ENCODE data around the gene ENHO. TPM values are rescaled to one million over a fixed set of nuclear protein-coding genes. Genes with fewer than 3 reads are reported as not detected.
"Not testable (repeated sequence)": the region's sequence is repeated elsewhere in the genome, so short reads cannot be mapped to it uniquely, and the experiment has no call there.

The ENHO gene
- total RNA-seq, 6 experiments from 2014 or later = 1.5 to 2.7 (median 2.1) TPM

- ATAC-seq = no peak
Observed at GRCh38 chr9:34536685-34537084, 13.9 kb upstream of the ENHO start.

DNA sequence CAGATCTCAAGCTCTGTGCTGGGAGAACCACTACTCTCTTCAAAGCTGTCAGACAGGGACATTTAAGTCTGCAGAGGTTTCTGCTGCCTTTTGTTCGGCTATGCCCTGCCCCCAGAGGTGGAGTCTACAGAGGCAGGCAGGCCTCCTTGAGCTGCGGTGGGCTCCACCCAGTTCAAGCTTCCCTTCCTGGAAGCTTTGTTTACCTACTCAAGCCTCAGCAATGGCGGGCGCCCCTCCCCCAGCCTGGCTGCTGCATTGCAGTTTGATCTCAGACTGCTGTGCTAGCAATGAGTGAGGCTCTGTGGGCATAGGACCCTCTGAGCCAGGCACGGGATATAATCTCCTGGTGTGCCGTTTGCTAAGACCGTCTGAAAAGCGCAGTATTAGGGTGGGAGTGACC, 9.3 kb upstream of the ENHO start:
- H3K9me3 ChIP-seq; ATAC-seq; H3K36me3 ChIP-seq; H3K27ac ChIP-seq; intact Hi-C loops (cut with DNase I); DNase-seq; H3K4me1 ChIP-seq; H3K27me3 ChIP-seq; H3K4me3 ChIP-seq: not testable (repeated sequence)
- WGBS (ENCODE audit: insufficient coverage, low coverage, low lambda C conversion rate, missing lambda C conversion rate) = 84% methylated on average over 4 of the region's 8 CpGs

More at GRCh38 chr9:34536685-34537084, 13.9 kb upstream of the ENHO start:
- intact Hi-C loops (cut with DNase I) = no loop called here
- WGBS (ENCODE audit: insufficient coverage, low coverage, low lambda C conversion rate, missing lambda C conversion rate) = no CpG with 5 or more reads among the region's 7 CpGs
- Histone ChIP-seq H3K36me3 (no peaks in the 10 kb centered on the region), H3K27me3 (no peaks in the 10 kb centered on the region), H3K4me3 (no peak overlapping the region), H3K27ac (no peak overlapping the region), H3K4me1 (no peaks in the 10 kb centered on the region), H3K9me3 (no peaks in the 10 kb centered on the region)
- TF ChIP-seq POLR2A (IDR thresholded peaks at IDR 0.05) = no peak
- no peak for TF ChIP-seq CTCF (IDR thresholded peaks at IDR 0.05)
- no peak for DNase-seq

DNA sequence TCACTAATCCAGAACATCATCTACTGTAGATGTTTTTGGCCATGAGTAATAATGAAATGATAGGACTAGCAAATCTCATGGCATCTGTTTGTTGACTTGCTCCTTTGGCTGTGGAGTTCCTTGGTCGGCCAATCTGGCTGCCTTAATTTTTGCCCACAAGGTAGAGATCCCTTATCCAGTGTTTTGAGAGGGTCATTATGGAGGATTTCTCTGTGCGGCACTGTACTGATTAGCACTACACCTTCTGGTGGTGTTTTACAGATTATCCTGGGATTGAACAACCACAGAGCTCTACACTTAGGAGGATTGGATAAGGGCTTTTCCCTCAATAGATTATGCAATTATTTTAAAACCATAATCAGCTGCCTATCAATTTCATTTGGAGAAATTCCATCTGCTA, 3.2 kb upstream of the ENHO start:
- no peak overlapping the region for H3K27ac ChIP-seq
- peaks cover 0 to 9% (median 2%) of the 10 kb centered on the region in 4 donors for H3K4me1 ChIP-seq
- no peaks in the 10 kb centered on the region for H3K36me3 ChIP-seq
- no peak overlapping the region for H3K4me3 ChIP-seq
- no peaks in the 10 kb centered on the region for H3K27me3 ChIP-seq
- no peaks in the 10 kb centered on the region for H3K9me3 ChIP-seq
- ATAC-seq (no peak), DNase-seq (no peak)
- intact Hi-C loops (cut with DNase I) = no loop called here
- WGBS (ENCODE audit: insufficient coverage, low coverage, low lambda C conversion rate, missing lambda C conversion rate) = no CpG with 5 or more reads among the region's 2 CpGs
- TF ChIP-seq CTCF (IDR thresholded peaks at IDR 0.05) = no peak
- no peak for TF ChIP-seq POLR2A (IDR thresholded peaks at IDR 0.05)

- TF ChIP-seq CTCF (IDR thresholded peaks at IDR 0.05) = no peak
- Histone ChIP-seq H3K4me3 (no peak overlapping the region), H3K4me1 (peaks cover 0 to 9% (median 2%) of the 10 kb centered on the region in 4 donors), H3K27me3 (no peaks in the 10 kb centered on the region), H3K9me3 (no peaks in the 10 kb centered on the region), H3K27ac (no peak overlapping the region), H3K36me3 (no peaks in the 10 kb centered on the region)
- no peak for ATAC-seq
- DNase-seq = peak in 1 of 3 donors; percentile 9
- 94% methylated on average over 2 of the region's 3 CpGs for WGBS (ENCODE audit: insufficient coverage, low coverage, low lambda C conversion rate, missing lambda C conversion rate)
- intact Hi-C loops (cut with DNase I) = no loop called here
Observed at GRCh38 chr9:34524349-34524748, 1.6 kb upstream of the ENHO start.

DNA sequence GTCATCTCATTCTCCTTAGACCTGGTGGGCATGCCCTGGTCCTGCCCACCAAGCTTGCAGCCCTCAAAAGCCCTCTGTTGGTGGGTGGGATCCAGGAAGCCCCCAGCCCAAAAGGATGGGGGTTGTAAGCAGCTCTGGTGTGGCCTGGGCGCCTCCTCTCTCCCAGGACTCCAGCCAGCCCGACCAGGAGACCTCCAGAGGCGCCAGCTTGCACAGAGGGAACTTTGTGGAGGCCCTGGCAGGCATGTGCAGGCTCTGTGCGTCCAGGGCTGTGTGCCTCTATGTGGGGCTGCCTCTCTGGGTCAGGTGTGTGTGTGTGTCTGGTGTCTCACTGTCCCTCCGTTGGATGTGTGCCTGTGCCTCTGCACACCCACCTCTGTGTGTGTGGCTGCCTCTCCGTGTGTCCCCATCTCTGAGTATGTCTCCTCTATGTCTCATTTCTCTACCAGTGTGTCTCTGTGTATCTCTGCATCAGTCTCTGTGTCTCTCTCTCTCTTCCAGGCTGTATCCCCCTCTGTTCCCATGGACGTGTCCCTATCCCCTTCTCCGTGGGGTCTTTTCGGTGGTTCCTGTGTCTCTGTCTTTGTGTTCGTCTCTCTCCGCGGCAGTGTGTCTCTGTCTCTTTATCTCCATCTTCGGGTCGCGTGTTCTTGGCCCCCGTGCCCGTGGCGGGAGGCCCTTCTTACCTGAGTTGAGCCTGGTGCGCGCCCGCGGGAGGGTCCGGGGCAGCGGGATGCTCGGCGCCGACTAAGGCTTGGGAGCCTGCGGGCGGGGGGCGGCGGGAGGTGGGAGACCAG, 501 bp downstream of the ENHO start:
- no peaks in the 10 kb centered on the region for H3K36me3 ChIP-seq
- ATAC-seq (no peak), DNase-seq (no peak)

More for the DNA sequence above, 501 bp downstream of the ENHO start:
- Histone ChIP-seq H3K9me3 (no peaks in the 10 kb centered on the region), H3K27me3 (no peaks in the 10 kb centered on the region), H3K27ac (no peak overlapping the region), H3K4me1 (peaks cover 0 to 9% (median 2%) of the 10 kb centered on the region in 4 donors), H3K4me3 (peak overlapping the region; percentile 29 to 46 (median 33))
- intact Hi-C loops (cut with DNase I) = no loop called here
- WGBS (ENCODE audit: insufficient coverage, low coverage, low lambda C conversion rate, missing lambda C conversion rate) = 13% methylated on average over 16 of the region's 31 CpGs
- TF ChIP-seq POLR2A (IDR thresholded peaks at IDR 0.05) (no peak), CTCF (IDR thresholded peaks at IDR 0.05) (no peak)
